HFFc6 (cell line): ENCODE data around the gene DIRAS3. TPM values are rescaled to one million over a fixed set of nuclear protein-coding genes. Genes with fewer than 3 reads are reported as not detected.
A peak's percentile ranks its signal among the peaks of the same experiment; 100 is the strongest.
"Not testable (repeated sequence)": the region's sequence is repeated elsewhere in the genome, so short reads cannot be mapped to it uniquely, and the experiment has no call there.

Experiments used
- DNase-seq: peaks from one replicate; pipeline ENCODE4 v3.0.0-alpha.2; 2018
- H3K27ac Mint-ChIP-seq: 2 replicates; pipeline ENCODE4 v1.8.0; 2020; ENCODE audit warnings: mild to moderate bottlenecking, mixed read lengths
- H3K27me3 Mint-ChIP-seq: 2 replicates; pipeline ENCODE4 v1.8.0; 2021; ENCODE audit warnings: mild to moderate bottlenecking, moderate library complexity, mixed read lengths; ENCODE audit not compliant: insufficient read depth
- H3K36me3 Mint-ChIP-seq: 2 replicates; pipeline ENCODE4 v1.8.0; 2021; ENCODE audit warnings: low read depth, mixed read lengths
- H3K4me1 Mint-ChIP-seq: 2 replicates; pipeline ENCODE4 v1.8.0; 2020; ENCODE audit warnings: low read depth, mixed read lengths
- H3K4me3 Mint-ChIP-seq: 2 replicates; pipeline ENCODE4 v1.8.0; 2020; ENCODE audit warnings: mild to moderate bottlenecking, moderate library complexity, mixed read lengths
- H3K9me3 Mint-ChIP-seq: 2 replicates; pipeline ENCODE4 v1.8.0; 2020; ENCODE audit warnings: mild to moderate bottlenecking, mixed read lengths
- total RNA-seq, 6 experiments: library from RNA; stranded (reverse); fragmentation: NEBNext Ultra II Directional; extraction: Animal tissue kit (Norgen Biotek cat#: 25700); gene quantifications; 2 replicates in 1 of 6; 3 replicates in 5 of 6; pipeline ENCODE4 v1.2.3, GENCODE V29; 2021
- TF ChIP-seq, protein P1 (sequence below): fragments of 200-600 bp; sonication (generic); IDR thresholded peaks from 2 replicates; pipeline ENCODE4 v1.5.0; 2021; ENCODE audit warnings: antibody characterized with exemption, mild to moderate bottlenecking

DIRAS3 gene
- total RNA-seq, 6 experiments from 2014 or later, result 0.81 to 2.7 (median 1.1) TPM

DNA sequence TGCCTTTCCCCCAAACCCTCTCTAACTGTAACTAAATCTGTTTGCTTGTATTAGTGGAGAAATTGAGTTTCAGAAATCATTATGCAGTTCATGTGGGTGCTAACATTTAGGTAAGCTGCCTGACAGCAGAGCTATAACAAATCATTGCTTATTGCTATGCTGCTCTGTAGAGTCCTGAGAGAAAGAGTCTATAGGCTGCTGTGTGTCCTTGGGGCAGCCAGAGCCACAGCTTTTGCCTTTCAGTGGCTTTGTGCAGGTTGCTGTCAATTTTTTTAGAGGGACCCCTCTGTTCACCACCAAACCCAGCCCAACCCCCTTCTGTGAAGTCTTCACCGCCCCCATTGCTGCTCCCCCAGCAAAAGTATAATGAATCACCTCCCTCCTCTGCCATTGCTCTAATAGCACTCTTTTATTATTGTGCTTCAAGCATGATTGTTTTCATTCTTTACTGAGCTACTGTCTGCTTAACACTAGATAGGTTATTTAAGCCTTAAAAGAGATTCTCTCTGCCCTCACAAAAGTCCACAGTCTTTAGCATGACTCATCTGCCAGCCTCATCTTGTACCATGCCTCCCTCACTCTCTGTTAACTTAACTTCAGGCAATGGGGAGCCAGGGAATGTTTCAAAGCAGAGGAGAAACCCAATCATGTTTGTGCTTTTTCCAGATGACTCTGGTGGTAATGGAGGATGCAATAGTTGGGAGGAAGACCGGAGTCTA is 38.6 kb downstream of the DIRAS3 start:
- Mint-ChIP-seq H3K27me3 (no peaks in the 10 kb centered on the region), H3K9me3 (peaks cover 7% of the 10 kb centered on the region; the same call in 1 of the 2 replicates), H3K27ac (0 out of 2 replicates have a peak overlapping the region, but pooled peaks have one; percentile 1), H3K4me3 (no peak overlapping the region), H3K36me3 (peaks cover 4% of the 10 kb centered on the region; the same call in 1 of the 2 replicates), H3K4me1 (peaks cover 27% of the 10 kb centered on the region)
- TF ChIP-seq, protein P1, sequence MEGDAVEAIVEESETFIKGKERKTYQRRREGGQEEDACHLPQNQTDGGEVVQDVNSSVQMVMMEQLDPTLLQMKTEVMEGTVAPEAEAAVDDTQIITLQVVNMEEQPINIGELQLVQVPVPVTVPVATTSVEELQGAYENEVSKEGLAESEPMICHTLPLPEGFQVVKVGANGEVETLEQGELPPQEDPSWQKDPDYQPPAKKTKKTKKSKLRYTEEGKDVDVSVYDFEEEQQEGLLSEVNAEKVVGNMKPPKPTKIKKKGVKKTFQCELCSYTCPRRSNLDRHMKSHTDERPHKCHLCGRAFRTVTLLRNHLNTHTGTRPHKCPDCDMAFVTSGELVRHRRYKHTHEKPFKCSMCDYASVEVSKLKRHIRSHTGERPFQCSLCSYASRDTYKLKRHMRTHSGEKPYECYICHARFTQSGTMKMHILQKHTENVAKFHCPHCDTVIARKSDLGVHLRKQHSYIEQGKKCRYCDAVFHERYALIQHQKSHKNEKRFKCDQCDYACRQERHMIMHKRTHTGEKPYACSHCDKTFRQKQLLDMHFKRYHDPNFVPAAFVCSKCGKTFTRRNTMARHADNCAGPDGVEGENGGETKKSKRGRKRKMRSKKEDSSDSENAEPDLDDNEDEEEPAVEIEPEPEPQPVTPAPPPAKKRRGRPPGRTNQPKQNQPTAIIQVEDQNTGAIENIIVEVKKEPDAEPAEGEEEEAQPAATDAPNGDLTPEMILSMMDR, result no peak
- DNase-seq, result no peak

DNA sequence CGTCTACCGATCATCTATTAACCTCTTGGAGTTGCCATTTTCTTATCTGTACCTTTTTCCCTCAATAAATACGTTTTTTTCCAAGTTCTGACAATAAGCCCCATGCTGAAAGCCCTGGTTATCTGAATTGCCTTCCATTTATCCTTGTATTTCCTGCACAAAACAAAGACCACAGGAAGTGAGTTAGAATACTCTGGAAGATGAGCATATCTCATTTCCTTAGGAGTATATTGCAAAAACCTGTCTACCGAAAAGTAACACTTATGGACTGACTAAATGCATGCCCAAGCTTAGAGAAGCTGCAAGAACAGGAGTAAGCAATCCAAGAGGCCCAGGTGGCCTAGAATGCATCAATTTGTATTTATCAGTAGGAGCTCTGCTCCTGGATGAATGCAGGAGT is 39.9 kb downstream of the DIRAS3 start:
- DNase-seq, result no peak
- Mint-ChIP-seq H3K36me3 (peaks cover 4% of the 10 kb centered on the region; the same call in 1 of the 2 replicates), H3K4me1 (peaks cover 27% of the 10 kb centered on the region), H3K27me3 (no peaks in the 10 kb centered on the region), H3K27ac (no peak overlapping the region), H3K4me3 (no peak overlapping the region), H3K9me3 (peaks cover 10% of the 10 kb centered on the region; the same call in 1 of the 2 replicates)
- TF ChIP-seq, protein P1, result no peak

DNA sequence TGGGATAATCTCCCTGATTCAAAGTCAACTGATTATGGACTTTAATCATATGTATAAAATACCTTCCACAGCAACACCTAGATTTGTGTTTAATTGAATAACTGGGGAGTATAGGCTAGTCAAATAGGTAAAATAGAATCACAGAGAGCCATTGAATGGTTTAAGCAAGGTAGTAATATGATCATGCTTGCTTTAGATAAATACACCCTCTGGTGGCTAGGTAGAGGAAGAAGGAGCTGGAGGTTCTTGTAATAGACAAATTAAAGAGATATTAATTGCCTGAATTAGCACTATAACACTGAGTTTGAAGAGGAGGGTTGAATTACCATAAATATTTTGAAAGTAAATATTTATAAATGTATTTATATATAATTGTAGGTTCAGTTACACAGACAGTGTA is 40.3 kb downstream of the DIRAS3 start:
- TF ChIP-seq, protein P1, result peak; percentile 77
- H3K9me3 Mint-ChIP-seq, result peaks cover 10% of the 10 kb centered on the region; the same call in 1 of the 2 replicates
- H3K4me3 Mint-ChIP-seq, result no peak overlapping the region
- DNase-seq, result peak; percentile 39
- H3K4me1 Mint-ChIP-seq, result peaks cover 27% of the 10 kb centered on the region
- peaks cover 4% of the 10 kb centered on the region; the same call in 1 of the 2 replicates for H3K36me3 Mint-ChIP-seq
- H3K27ac Mint-ChIP-seq, result no peak overlapping the region
- H3K27me3 Mint-ChIP-seq, result no peaks in the 10 kb centered on the region

DNA sequence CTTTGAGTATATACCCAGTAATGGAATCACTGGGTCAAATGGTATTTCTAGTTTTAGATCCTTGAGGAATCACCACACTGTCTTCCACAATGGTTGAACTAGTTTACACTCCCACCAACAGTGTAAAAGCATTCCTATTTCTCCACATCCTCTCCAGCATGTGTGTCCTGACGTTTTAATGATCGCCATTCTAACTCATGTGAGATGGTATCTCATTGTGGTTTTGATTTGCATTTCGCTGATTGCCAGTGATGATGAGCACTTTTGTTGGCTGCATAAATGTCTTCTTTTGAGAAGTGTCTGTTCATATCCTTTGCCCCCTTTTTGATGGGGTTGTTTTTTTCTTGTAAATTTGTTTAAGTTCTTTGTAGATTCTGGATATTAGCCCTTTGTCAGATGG is 46.8 kb downstream of the DIRAS3 start:
- H3K27me3 Mint-ChIP-seq, H3K4me1 Mint-ChIP-seq, DNase-seq, H3K27ac Mint-ChIP-seq, H3K4me3 Mint-ChIP-seq: not testable (repeated sequence)
- Mint-ChIP-seq H3K9me3 (peaks cover 40% of the 10 kb centered on the region), H3K36me3 (peaks cover 27% of the 10 kb centered on the region)

DNA sequence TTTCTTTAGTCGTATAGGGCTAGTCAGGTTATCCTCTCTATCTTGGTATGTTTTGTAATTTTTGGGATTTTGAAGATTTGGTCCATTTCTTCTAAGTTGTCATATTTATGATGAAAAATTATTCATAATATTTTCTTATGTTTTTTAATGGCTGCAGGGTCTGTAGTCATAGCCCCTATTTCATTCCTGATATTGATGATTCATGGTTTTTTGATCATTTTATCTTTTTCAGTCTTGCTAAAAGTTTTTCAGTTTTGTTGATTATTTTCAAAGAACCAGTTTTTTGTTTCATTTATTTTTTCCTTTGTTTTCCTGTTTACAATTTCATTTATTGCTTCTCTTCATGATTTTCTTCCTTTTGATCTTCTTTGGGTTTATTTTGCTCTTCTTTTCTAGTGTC is 50.2 kb downstream of the DIRAS3 start:
- TF ChIP-seq, protein P1, result no peak
- Mint-ChIP-seq H3K27me3 (peaks cover 5% of the 10 kb centered on the region), H3K27ac (no peak overlapping the region), H3K4me3 (no peak overlapping the region), H3K36me3 (peaks cover 23% of the 10 kb centered on the region), H3K4me1 (no peaks in the 10 kb centered on the region; the same call in 1 of the 2 replicates), H3K9me3 (peaks cover 30% of the 10 kb centered on the region)
- DNase-seq, result no peak

DNA sequence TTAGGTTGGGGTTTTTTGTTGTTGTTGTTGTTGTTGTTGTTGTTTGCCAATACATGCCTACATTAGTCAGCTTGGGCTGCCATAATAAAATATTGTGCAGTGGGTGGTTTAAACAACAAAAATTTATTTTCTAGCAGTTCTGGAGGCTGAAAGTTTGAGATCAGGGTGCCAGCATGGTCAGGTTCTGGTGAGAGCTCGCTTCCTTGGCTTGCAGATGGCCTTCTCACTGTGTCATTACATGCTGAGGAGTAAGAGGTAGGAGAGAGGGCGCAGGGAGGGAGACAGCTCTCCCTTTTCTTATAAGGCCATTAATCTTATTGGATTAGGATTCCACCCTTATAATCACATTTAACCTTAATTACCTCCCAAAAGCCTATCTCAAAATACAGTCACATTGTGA is 52.7 kb downstream of the DIRAS3 start:
- Mint-ChIP-seq H3K27me3 (peaks cover 2% of the 10 kb centered on the region), H3K27ac (no peak overlapping the region), H3K4me3 (no peak overlapping the region), H3K36me3 (peaks cover 34% of the 10 kb centered on the region), H3K9me3 (peaks cover 31% of the 10 kb centered on the region), H3K4me1 (no peaks in the 10 kb centered on the region)
- TF ChIP-seq, protein P1, result no peak
- no peak for DNase-seq
